GM12878 (cell line): ENCODE data around the gene ZSWIM3. TPM values are rescaled to one million over a fixed set of nuclear protein-coding genes. Genes with fewer than 3 reads are reported as not detected.

Experiments used
- ATAC-seq: fragments of 200-7000 bp; cut with Tn5 transposase; 3 replicates; pipeline ENCODE4 v1.9.1; 2020; ENCODE audit warnings: mild to moderate bottlenecking, moderate library complexity
- BruUV-seq: library from RNA; stranded (reverse); fragments of 400-500 nt; replicated peaks from 2 replicates; lab custom pipeline; 2021; lab: Mats Ljungman, UMichigan
- CTCF ChIA-PET: fragments of 300-600 bp; sonication (Branson Sonifier 250); formaldehyde crosslinking; extraction: SDS; loops from one replicate; lab custom pipeline; 2021; ENCODE audit warnings: inconsistent platforms; lab: Yijun Ruan, JAX
- POLR2A ChIA-PET: fragments of 350-600 bp; formaldehyde crosslinking; extraction: SDS; loops from one replicate; lab custom pipeline; 2021; ENCODE audit warnings: inconsistent platforms; lab: Charles Lee
- RAD21 ChIA-PET: fragments of 300-600 bp; sonication (Branson Sonifier 250); formaldehyde crosslinking; loops from one replicate; lab custom pipeline; 2023; ENCODE audit warnings: antibody characterized with exemption; ENCODE audit not compliant: unreplicated experiment; lab: Charles Lee
- SMC1A ChIA-PET: fragments of 300-600 bp; sonication (Branson Sonifier 250); formaldehyde crosslinking; loops from one replicate; lab custom pipeline; 2023; ENCODE audit not compliant: unreplicated experiment, uncharacterized antibody; lab: Charles Lee
- DNase-seq: peaks from one replicate; pipeline ENCODE4 v3.0.0-alpha.2; 2011; ENCODE audit warnings: low read depth, low spot score
- FAIRE-seq: peaks from 3 replicates; lab custom pipeline; 2011; peaks lifted over from hg19 to GRCh38; lab: Jason Lieb, UNC
- H2AFZ ChIP-seq: 2 replicates; pipeline ENCODE4 v1.6.0; 2011; ENCODE audit warnings: low read depth, low read length, control low read depth; ENCODE audit not compliant: control insufficient read depth
- H3K27ac ChIP-seq: 2 replicates; pipeline ENCODE4 v1.5.1; 2011; ENCODE audit warnings: control low read depth; ENCODE audit not compliant: control insufficient read depth, insufficient read depth
- H3K27me3 ChIP-seq, 2 experiments: replicated peaks in 1 of 2; 2 replicates each; pipeline versions ENCODE4 v1.6.0 to v1.6.1; 2011; ENCODE audit warnings: low read length in 1 of 2; ENCODE audit not compliant: control insufficient read depth in 2 of 2, insufficient read depth in 2 of 2
- H3K36me3 ChIP-seq, 2 experiments: 2 replicates each; pipeline ENCODE4 v1.5.1; 2011; ENCODE audit warnings: low read length in 1 of 2; ENCODE audit not compliant: control insufficient read depth in 2 of 2, insufficient read depth in 2 of 2
- H3K4me1 ChIP-seq: 2 replicates; pipeline ENCODE4 v1.6.1; 2011; ENCODE audit warnings: mild to moderate bottlenecking, low read length, moderate library complexity, mixed read lengths; ENCODE audit not compliant: control insufficient read depth, insufficient read depth
- H3K4me2 ChIP-seq: 2 replicates; pipeline ENCODE4 v1.6.0; 2011; ENCODE audit warnings: control low read depth; ENCODE audit not compliant: control insufficient read depth, insufficient read depth
- H3K4me3 ChIP-seq: fragments of 200-600 bp; sonication (generic); 2 replicates; pipeline ENCODE4 v1.5.1; 2016
- H3K79me2 ChIP-seq: 2 replicates; pipeline ENCODE4 v1.6.0; 2011; ENCODE audit warnings: low read length; ENCODE audit not compliant: control insufficient read depth, insufficient read depth
- H3K9ac ChIP-seq: 2 replicates; pipeline ENCODE4 v1.8.0; 2011; ENCODE audit warnings: low read length, control low read depth, mixed read lengths; ENCODE audit not compliant: control insufficient read depth, insufficient read depth
- H3K9me3 ChIP-seq: replicated peaks from 3 replicates; pipeline ENCODE4 v1.5.1; 2011; ENCODE audit warnings: mild to moderate bottlenecking, low read length; ENCODE audit not compliant: control insufficient read depth, insufficient read depth
- H4K20me1 ChIP-seq: 2 replicates; pipeline ENCODE4 v1.6.0; 2011; ENCODE audit not compliant: control insufficient read depth, insufficient read depth
- CHD2 ChIP-seq: IDR thresholded peaks from 2 replicates; pipeline ENCODE4 v1.6.1; 2011; ENCODE audit warnings: low read depth, low read length, improper control_type of control experiment, borderline replicate concordance
- CHD4 ChIP-seq: fragments of 200-600 bp; sonication (generic); IDR thresholded peaks from 2 replicates; pipeline ENCODE4 v1.6.1; 2016; ENCODE audit warnings: mild to moderate bottlenecking
- FOXK2 ChIP-seq: fragments of 450-650 bp; IDR thresholded peaks from 2 replicates; pipeline ENCODE4 v1.6.1; 2017; ENCODE audit warnings: mild to moderate bottlenecking, moderate library complexity
- IRF3 ChIP-seq: fragments of 450-650 bp; IDR thresholded peaks from 2 replicates; pipeline ENCODE4 v1.6.1; 2014; ENCODE audit warnings: mild to moderate bottlenecking
- IRF4 ChIP-seq: IDR thresholded peaks from 2 replicates; pipeline ENCODE4 v1.6.1; 2011; ENCODE audit warnings: low read depth, low read length
- NKRF ChIP-seq: fragments of 450-650 bp; conservative IDR thresholded peaks from 2 replicates; pipeline ENCODE4 v1.6.1; 2017; ENCODE audit warnings: mild to moderate bottlenecking, moderate library complexity
- NR2F1 ChIP-seq: fragments of 450-650 bp; conservative IDR thresholded peaks from 2 replicates; pipeline ENCODE4 v1.6.1; 2017; ENCODE audit warnings: mild to moderate bottlenecking
- PML ChIP-seq: IDR thresholded peaks from 2 replicates; pipeline ENCODE4 v1.6.1; 2012; ENCODE audit warnings: low read length, inconsistent platforms
- YY1 ChIP-seq: IDR thresholded peaks from 2 replicates; pipeline ENCODE4 v1.6.1; 2011; ENCODE audit warnings: low read depth, mild to moderate bottlenecking, low read length
- ZBTB11 ChIP-seq: fragments of 450-650 bp; formaldehyde crosslinking; IDR thresholded peaks from 2 replicates; pipeline ENCODE4 v1.5.0; 2022; ENCODE audit warnings: mild to moderate bottlenecking, missing genetic modification characterization
- in situ Hi-C: fragments of 300-500 bp; cut with MboI; formaldehyde crosslinking; loops from 9 replicates; pipeline ENCODE4 v1.14.3; 2018; ENCODE audit warnings: mixed read lengths
- intact Hi-C: fragments of 100-400 bp; cut with micrococcal nuclease; formaldehyde crosslinking; loops from one replicate; pipeline ENCODE4 v1.14.2; 2022; ENCODE audit not compliant: unreplicated experiment
- polyA plus RNA-seq, 11 experiments: library from polyadenylated mRNA; depleted of rRNA in 4 of 11; unstranded in 6 of 11; stranded (reverse) in 5 of 11; fragments of >200 nt; fragmentation: Nextera tagmentation in 4 of 11; fragmentation: Illumina TruSeq in 1 of 11; extraction: Ambion mirVana in 4 of 11; extraction: Trizol in 1 of 11; gene quantifications; 1 replicate in 1 of 11; 2 replicates in 10 of 11; pipeline versions ENCODE4 v1.2.1 to v1.2.3, GENCODE V29; 2011 to 2016; ENCODE audit warnings: inconsistent platforms in 2 of 11, missing spikeins in 2 of 11, low read depth in 1 of 11
- total RNA-seq, 4 experiments: library from RNA; depleted of rRNA in 3 of 4; stranded (reverse); fragments of >200 nt in 3 of 4; fragmentation: Illumina TruSeq in 1 of 4; extraction: Trizol in 1 of 4; gene quantifications; 2 replicates each; pipeline versions ENCODE4 v1.2.1 to v1.2.3, GENCODE V29; 2013 to 2021
- TF ChIP-seq, protein P1 (sequence below): fragments of 450-650 bp; IDR thresholded peaks from 2 replicates; pipeline ENCODE4 v1.6.1; 2018; ENCODE audit warnings: mild to moderate bottlenecking, low read depth, moderate library complexity; ENCODE audit not compliant: partially characterized antibody

Gene ZSWIM3
- total and polyA plus RNA-seq, 10 of the 15 experiments (the other 5 are each of a cell fraction or from before 2014, with no cell fraction given), result 1.6 to 5.1 (median 4.2) TPM

GRCh38 chr20:45851501-45851900 lies 5.9 kb upstream of the ZSWIM3 start:
- H2AFZ ChIP-seq, result no peak overlapping the region
- H3K36me3 ChIP-seq, result no peaks in the 10 kb centered on the region
- H3K27me3 ChIP-seq, result no peaks in the 10 kb centered on the region
- H3K4me3 ChIP-seq, result no peak overlapping the region
- no peak for ATAC-seq
- no TSS peak for BruUV-seq
- no peak for TF ChIP-seq PML
- no peak for TF ChIP-seq FOXK2
- TF ChIP-seq IRF4, result no peak
- TF ChIP-seq IRF3, result no peak
- TF ChIP-seq ZBTB11 (CRISPR knock-in tag), result no peak
- no peak for TF ChIP-seq NR2F1
- TF ChIP-seq CHD4, result no peak
- no peak for TF ChIP-seq NKRF
- TF ChIP-seq, protein P1, sequence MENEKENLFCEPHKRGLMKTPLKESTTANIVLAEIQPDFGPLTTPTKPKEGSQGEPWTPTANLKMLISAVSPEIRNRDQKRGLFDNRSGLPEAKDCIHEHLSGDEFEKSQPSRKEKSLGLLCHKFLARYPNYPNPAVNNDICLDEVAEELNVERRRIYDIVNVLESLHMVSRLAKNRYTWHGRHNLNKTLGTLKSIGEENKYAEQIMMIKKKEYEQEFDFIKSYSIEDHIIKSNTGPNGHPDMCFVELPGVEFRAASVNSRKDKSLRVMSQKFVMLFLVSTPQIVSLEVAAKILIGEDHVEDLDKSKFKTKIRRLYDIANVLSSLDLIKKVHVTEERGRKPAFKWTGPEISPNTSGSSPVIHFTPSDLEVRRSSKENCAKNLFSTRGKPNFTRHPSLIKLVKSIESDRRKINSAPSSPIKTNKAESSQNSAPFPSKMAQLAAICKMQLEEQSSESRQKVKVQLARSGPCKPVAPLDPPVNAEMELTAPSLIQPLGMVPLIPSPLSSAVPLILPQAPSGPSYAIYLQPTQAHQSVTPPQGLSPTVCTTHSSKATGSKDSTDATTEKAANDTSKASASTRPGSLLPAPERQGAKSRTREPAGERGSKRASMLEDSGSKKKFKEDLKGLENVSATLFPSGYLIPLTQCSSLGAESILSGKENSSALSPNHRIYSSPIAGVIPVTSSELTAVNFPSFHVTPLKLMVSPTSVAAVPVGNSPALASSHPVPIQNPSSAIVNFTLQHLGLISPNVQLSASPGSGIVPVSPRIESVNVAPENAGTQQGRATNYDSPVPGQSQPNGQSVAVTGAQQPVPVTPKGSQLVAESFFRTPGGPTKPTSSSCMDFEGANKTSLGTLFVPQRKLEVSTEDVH, result no peak
- TF ChIP-seq YY1, result no peak
- TF ChIP-seq CHD2, result no peak
- ChIA-PET POLR2A (interaction anchor here (1.2 to 2.4 kb wide), 3 partner anchors 9 to 38 kb away, joined by 4 to 10 read pairs (median 7); partner anchors contain the start of gene UBE2C), CTCF (interaction anchor here (1.2 to 1.5 kb wide), 2 partner anchors 17 to 52 kb away, joined by 4 read pairs; no protein-coding TSS in a partner anchor), SMC1A (interaction anchor here (1.0 to 1.3 kb wide), 2 partner anchors 39 to 53 kb away, joined by 3 read pairs; no protein-coding TSS in a partner anchor), RAD21 (no interaction called here)
- DNase-seq, result no peak
- no peaks in the 10 kb centered on the region for H4K20me1 ChIP-seq
- FAIRE-seq, result no peak
- H3K4me2 ChIP-seq, result no peak overlapping the region
- peaks cover 12% of the 10 kb centered on the region for H3K79me2 ChIP-seq
- no peaks in the 10 kb centered on the region for H3K9me3 ChIP-seq
- intact Hi-C loops (no loop called here), in situ Hi-C loops (no loop called here)
- no peak overlapping the region for H3K9ac ChIP-seq
- peaks cover 6% of the 10 kb centered on the region for H3K4me1 ChIP-seq
- no peak overlapping the region for H3K27ac ChIP-seq
